Glomerular visceral epithelial cell (primary cell): ENCODE results near the gene ARHGAP4.

Experiments
- DNase-seq: peaks from one replicate; pipeline ENCODE4 v3.0.0-alpha.2; 2016; ENCODE audit errors: extremely low spot score

The ARHGAP4 gene

DNA sequence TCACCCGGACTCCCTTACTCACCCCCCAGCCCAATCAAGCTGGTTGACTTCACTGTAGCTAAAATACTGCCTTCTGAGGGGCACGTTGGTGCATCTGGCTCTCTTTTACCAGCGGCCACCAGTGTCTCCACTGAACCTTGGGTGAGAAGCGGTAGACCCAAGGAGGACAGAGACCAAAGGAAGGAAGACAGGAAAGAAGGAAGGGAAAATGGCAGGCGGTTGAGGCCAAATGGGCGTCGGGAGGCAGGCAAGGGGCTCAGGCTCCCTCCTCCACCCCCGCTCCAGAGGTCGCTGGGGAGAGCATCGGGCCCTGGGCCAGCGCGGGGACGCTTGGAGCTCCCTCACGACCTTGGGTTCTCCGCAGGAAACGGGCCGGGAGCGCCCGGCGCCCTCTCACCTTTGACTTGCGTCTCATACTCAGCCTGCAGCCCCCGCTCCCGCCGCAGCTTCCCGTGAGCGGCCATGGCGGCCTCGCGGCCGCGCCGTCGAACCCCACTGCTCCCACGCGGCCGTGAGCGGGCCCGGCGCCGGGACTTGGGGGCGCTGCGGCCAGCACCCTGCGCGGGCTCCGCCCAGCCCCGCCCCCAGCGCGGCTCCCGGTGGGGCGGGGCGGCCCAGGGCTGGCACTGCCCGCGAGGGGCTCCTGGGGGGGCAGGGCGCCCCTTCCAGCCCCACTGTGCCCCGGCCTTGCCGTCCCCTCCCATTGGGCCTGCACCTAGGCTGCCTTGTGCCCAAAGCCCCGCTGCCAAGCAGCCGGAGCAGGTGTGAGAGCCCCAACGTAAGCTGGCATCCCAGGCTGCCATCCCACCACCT lies at the start of gene ARHGAP4:
ARHGAP4 (minus strand) TSS at position 526 of the 813 bp plus-strand sequence; CDS start at position 464, 62 bp downstream.
- no peak for DNase-seq

DNA sequence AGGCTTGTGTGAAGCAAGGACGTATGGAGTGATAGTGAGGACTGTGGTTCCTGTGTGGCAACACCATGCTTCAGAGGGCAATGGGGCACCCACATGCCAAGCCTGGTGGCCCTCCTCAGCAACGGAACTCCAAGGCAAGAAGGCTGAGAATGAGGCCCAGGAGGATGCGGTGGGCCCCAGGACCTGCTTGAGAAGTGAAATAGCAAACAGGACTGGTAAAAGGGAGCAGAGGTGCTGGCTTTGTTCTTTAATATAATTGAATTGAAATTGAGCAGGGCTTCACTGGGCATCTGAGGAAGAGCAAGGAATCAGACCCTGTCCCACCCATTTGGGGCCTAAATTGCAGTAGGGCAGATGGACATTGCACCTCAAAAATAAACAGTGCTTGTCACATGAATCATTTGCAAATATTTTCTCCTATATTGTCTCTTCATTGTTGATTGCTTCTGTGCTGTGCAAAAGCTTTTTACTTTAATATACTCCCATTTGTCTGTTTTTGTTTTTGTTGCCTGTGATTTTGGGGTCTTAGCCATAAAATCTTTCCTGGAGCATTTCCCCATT lies 48.7 kb upstream of the ARHGAP4 start:
- no peak for DNase-seq

DNA sequence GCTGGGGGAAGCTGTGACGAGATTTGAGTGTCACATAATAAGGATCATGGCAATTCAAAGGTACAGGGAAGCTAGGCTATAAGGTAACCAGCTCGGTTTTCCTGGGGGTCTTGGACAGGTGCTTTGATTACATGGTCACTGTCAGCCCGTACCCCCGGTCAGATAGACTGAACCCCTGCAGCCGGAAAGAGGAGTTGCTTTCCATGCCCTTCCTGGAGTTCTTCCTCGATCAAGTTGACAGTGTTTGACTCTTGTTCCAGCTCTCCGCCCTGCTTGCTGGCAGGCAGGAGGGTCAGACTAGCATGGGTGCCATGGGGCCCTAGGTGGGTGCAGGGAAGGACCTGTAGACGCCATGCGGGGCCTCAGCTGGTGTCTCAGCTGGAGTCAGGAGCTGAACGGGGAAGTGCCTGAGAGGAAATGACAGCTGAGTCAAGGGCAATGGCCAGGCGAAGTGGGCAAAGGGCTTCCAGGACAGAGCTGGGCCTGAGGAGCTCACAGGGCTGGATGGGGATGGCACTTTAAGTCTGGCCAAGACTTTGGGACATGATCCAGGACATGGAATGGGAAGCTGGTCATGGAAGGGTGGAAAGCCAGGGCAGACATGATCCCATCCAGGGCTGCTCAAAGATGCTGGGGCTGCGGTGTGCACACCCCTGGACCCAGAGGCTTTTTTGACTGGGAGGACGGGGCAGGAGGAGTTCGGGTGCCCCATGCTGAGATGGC lies 48.1 kb upstream of the ARHGAP4 start:
- no peak for DNase-seq

DNA sequence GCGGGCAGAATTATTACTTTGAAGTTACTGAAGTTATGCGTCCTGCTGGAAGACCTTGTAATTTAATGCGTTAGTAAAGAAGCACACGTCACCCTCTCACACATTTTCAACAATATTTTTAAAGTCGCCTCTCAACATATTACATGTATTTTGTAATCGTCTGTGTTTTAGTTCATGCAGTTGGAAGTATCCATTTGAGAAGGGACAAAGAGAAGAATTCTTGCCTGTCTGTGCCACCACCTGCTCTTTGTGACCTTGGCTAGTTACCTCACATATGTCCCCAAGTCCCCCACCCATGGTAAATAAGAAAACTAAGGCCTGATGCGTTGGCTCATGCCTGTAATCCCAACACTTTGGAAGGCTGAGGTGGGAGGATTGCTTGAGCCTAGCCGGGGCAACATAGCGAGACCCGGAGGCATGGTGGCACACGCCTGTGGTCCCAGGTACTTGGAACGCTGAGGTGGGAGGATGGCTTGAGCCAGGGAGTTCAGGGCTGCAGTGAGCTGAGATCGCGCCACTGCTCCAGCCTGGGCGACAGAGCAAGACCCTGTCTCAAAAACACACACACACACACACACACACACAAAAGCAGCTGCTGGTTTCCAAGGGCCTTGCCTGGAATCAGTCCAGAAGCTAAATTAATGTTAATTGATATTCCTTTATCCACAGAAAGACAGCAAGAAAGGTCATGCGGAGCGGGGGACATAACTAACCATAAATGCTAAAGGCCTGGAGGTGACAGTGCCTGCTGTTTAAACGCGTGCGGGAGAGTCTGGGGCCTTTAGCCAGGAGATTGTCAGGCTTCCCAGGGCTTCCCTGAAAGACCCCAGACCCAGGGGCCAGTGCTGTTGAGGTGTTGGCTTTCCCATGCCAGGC lies 47.3 kb upstream of the ARHGAP4 start:
- no peak for DNase-seq

DNA sequence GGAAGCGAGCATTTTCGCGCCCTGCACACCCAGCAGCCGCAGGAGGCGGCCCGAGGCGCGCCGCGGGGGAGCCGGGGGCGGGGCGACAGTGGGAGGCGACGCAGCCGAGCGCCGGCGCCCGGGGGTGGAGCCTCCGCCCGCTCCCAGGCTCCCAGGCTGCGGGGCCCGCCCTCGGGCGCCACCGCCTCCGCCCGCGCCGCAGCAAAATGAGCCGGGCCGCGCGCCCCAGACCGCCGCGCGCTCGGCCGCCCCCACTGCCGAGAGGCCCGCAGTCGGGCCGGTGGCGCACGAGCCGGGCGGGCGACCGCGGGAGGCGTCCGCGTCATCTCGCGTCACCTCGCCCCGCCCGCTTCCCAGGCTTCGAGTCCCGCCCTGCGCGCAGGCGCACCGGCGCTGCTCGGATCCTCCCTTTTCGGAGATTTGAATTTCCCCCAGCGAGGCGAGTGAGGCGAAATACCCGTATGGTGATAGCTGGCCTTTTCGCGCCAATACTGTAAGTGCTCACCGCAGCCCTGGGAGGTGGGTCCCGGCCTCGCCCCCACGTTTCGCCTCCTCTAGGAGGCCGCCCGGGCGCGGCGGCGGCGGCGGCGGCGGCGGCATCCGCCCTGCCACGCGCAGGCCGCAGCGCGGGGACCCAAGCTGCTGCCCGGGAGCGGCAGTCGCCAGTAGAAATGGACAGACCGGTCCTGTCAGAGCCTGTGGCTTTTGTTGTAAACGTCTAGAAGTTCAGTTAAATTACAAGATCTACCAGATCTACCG lies 46.5 kb upstream of the ARHGAP4 start, which contains the start of gene TMEM187:
TMEM187 (plus strand) TSS at position 387 of the 759 bp plus-strand sequence. CDS start 9,309 bp downstream, outside the sequence.
- DNase-seq = peak; percentile 91

DNA sequence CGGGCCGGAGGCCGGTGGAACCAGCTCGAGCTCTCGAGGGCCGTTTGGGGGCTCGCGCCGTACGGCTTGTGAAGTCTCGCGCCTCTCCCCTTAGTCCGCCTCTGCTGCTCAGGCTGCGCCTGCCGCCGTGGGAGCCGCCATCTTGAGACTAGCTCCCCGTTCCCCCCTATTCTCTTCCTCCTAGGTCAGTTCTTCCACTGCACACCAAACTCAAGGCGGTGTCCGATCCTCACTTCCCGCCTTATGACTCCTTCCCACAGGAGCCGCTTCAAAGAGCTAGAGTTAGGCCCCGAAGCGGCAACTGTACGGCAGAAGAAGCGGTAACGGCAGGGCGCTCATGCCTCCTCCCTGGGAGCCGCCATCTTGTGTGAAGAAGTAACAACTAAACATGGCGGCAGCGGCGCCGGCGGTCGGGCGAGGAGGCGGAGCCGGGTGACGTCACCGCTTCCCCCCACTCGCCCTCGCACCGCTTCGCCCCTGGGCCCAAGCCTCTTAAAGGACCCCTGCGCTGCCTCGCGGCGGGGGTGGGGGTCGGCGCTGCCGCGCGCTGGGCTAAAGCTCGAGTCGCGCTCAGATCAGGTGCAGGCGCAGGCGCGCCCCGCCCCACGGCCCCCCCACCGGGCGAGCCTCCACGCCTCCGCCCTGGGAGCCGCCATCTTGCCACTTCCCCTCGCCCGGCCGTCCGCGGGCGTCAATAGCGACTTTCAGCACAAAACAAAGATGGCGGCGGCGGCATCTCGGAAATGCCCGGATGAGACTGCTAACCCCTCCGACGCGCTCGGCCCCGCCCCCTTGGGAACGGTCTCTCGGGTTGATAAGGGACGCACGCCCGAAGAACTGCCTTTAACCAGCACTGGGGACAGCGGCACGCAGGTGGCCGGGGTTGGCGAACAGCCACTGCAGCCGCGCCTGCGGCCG lies 45.6 kb upstream of the ARHGAP4 start, which contains the start of gene HCFC1:
HCFC1 (minus strand) TSS at position 369 of the 918 bp plus-strand sequence. CDS start 978 bp downstream, outside the sequence.
- peak; percentile 87 for DNase-seq

DNA sequence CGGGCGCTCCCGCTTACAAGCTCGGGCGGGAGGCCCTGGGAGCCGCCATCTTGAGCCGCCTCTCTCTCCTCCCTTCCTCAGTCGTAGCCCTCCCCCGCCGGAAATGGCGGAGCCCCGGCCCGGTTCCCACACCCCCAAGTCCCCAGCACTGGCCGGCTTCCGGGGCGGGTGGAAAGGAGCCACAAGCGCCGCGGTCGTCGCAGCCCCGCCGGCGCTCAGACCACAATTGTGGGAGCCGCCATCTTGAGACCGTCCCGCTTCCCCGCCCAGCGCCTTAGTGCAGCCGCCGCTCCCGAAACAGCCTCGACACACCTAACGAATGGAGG lies 45.0 kb upstream of the ARHGAP4 start:
- DNase-seq = peak; percentile 84

DNA sequence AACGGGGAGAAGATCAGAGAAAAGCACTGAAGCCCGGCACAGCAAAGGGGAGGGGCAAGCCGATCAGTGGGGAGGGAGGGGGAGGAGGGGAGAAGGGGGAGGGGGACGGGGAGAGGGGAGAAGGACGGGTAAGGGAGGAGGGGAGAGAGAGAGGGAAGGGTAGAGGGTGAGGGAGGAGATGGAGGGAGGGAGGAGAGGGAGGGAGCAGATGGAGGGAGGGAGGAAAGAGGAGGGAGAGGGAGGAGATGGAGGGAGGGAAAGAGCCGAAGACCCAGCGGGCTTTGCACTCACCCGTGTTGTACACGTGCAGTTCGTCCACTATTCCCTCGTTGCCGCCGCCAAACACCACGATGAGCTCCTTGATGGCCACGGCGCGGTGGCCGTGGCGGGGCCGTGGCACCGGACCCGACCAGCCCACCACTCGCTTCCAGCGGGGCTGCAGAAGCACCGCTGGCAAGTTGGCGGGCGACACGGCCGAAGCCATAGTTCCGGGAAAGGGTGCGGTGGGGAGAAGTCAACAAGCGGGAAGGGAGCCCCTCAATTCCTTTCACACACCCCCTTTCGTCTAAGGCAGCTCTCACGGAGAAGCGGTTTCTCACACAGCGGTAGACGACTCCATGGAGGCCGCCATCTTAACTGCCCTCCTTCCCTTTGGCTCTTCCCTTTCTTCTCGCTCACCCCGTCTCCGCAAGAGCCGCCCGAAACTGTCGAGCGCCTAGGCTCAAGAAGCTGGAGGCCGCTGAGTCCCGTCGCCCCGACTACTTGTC lies 44.5 kb upstream of the ARHGAP4 start:
- DNase-seq = peak; percentile 58

DNA sequence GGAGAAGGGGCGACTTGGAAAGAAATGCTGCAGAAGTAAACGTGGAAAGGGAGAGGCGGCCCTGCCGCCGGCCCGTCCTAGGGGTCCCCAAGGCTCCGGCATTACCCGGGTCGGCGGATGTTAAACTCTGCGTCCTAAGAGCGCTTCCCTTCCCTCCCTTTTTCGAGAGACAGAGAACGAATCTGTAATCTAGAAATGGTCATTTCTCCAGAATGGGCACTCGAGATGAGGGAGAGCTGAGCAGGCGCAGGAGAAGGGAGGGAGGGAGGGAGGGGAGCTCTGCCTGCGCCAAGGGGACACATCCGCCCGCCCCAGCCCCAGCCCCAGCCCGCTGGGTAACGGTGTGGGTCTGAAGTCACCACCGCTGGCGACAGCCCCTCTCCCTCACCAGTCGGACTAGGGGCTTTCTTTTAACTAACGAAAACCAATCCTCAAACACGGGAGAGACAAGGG lies 43.9 kb upstream of the ARHGAP4 start:
- DNase-seq = no peak

DNA sequence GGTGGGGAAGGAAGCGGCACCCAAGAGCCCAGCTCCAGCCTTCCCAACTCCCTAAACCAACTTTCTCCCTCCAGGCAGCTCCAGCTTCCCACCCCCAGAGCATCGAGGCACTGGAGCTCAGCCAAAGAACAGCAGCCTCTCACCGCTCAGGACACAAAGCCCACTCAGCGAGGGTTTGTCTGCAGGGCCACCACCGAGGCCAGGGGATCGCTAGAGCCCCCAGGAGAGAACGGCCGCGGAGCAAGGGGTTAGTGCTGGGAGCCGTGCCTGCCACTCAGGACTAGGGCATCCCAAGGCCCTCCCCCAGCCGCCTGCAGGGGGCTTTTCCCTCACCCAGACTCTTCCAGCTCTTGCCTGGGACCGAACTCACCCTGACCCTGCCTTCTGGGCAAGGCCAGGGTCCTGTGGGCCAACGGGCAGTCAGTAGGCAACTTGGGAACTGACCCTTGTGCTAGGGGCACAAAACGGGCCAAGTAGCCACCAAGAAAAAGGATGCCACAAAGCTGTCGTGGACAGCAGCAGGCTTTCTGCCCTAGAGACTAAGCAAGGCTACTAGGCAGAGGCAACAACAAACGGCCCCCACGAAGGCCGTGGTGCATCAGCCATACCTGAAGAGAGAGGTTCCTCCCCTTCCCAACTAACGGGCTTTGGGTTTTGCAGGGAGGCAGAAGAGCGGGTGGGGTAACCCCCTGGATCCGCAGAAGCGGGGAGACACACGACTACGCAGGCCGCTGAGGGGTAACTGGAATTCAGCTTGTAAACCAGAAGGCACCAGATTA lies 43.2 kb upstream of the ARHGAP4 start:
- no peak for DNase-seq

DNA sequence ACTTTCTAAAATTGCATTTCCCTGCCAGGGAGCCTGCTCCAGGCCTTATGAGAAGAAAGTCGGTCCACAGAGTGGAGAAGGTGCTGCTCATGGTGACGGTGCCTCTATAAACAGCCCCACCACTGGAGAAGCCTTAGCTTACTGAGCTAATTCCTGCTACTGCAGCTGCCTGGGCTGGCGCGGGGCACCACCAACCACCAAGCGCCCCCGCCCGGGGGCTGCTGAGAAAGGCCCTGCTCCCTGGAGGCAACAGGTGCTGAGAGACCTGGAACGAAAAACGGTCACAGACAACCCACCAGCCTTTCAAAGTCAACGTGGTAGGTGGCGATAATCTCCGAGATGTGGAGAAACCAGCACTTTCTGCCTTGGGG lies 42.7 kb upstream of the ARHGAP4 start:
- DNase-seq = no peak

DNA sequence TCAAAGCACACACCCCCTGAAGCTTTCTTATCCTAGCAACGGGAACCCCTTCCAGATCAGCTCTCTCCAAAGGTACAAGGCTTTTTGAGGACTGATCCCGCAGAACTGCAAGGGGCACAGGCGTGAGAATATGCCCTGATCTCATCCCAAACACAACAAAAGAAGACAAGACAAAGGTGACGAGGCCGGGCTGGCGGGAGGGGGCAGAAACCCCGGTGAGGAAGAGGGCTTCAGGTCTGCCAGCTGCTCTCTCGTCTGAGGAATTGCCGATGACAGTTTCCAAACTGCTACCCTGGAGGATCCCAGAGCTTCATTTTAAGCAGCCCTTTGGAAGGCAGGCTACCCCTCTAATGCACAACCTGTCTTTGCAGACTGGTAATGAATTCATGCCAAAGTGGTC lies 42.2 kb upstream of the ARHGAP4 start:
- no peak for DNase-seq

DNA sequence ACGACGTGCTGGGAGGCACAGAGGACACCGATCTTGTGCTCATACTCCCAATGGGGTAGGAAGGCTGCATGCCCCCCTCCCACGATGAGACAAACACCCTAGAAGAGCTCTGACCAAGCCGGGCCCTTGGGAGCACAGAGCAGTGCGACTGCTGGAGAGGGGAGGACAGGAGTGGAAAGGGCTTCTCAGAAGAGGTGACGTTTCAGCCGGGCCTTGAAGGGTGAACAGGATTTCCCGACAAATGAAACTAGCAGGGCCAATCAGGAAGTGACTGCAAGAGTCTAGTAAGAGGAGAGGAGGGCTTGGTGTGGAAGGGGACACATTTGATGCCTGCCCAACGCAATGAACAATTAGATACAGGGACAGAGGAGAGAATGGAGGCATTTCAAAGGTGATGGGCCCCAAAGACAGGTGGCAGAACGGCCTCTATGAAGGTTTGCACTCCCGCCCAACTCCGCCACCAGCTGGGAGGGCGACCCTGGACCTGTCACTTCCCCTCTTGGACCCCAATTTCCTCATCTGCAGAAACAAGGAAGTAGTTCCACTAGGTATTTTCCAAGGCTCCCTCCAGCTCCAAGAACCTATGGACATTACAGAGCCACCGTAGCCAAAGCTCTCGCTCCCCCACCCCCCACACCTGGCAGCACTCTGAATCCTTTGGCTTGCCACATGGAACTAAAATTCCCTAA lies 41.6 kb upstream of the ARHGAP4 start:
- no peak for DNase-seq

DNA sequence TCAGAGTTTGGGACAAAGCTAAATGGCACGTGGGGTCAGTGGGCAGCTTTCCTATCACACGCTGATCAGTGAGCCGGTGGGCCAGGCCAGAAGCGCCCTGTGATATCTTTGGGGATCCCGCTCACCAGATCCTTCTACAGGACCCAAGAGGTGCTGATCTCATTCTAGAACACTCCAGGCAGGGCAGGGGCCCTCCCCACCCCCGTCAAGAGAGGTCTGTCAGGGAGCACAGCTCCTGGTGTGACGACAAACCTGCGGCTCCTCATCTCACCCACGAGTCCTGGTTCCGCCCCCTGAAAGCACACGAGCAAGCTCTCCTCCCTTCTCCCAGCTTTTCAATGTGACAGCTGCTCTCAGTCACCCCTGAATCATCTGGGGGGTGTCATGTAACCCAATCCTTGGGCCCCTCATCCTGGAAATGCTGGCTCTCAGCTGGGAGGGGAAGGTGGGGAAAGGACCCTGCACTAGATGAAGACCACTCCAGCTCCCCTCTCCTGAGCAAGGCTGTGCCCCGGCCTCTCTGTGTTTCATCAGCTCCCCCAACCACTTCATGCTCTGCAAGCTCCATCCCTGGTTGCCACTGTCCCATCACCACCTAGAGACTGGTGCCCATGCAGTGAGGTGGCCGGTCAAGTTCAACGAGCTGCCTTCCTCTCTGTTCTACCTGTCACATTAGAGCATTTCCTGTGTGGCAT lies 40.9 kb upstream of the ARHGAP4 start:
- no peak for DNase-seq

DNA sequence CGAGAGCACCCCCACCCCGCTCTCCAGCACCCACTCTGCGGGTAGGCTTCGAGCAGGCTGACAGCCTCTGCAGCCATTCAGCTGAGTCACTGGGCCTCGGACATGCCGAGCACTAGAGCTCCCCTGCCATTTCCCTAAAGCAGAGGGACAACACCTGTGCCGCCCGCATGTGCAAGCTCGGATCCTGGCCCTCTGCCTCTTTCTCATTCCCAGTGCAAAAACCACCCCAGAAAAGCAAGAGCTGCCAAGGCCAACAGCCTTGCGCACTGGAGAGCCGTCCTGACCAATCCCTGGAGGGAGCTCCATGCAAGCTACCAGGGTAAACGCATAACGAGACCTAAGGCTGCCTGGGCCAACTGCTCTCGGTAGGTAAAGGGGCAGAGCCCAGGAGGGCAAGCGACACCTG lies 40.2 kb upstream of the ARHGAP4 start:
- no peak for DNase-seq

DNA sequence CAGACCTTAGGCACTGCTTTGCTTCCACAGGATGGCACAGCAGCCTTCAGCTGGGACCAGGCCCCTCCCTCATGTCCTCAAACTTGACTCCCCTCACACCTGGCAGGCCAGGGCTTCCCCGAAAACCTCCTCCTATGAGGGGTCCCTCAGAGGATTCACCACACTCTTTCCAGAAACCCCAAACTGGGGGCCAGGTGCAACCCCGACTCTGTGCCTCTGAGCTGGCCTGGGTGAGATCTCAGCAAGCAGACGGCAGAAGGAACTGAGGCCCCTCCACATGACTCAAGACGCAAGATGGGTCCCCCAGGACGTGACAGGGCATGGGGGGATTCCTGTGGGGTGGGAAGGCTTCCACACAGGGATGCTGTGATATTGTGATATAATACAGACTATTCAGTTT lies 39.3 kb upstream of the ARHGAP4 start:
- no peak for DNase-seq

DNA sequence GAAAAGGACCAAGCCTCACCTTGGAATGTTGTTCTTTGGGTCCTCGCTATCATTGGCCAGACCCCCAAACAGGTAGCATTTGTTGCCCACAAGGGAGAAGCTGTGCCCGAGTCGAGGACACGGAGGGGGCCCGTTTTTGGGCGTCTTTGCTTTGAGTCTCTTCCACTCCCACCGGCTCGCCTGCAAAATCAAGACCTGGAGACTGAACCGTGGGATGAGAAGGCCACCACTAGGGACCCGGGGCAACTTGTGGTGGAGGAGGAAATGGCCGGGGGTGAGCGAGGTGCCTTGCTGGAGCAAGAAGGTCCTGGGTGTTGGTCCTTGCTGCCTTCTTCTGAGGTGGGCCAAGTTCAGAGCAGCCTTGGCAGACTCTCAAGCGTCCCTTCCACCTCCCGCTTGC lies 38.0 kb upstream of the ARHGAP4 start:
- no peak for DNase-seq
